Stimulated activated CD8-positive, alpha-beta memory T cell treated with anti-CD3 and anti-CD28 coated beads, Interleukin-12 subunit alpha, Interleukin-12 subunit beta, amount 100 ng/mL, for 24 hours (primary cell): ENCODE measurements around the gene FIP1L1.

Experiments used
- DNase-seq: peaks from one replicate; pipeline ENCODE4 v3.0.0-alpha.2; 2020; ENCODE audit errors: extremely low read depth

Gene FIP1L1

DNA sequence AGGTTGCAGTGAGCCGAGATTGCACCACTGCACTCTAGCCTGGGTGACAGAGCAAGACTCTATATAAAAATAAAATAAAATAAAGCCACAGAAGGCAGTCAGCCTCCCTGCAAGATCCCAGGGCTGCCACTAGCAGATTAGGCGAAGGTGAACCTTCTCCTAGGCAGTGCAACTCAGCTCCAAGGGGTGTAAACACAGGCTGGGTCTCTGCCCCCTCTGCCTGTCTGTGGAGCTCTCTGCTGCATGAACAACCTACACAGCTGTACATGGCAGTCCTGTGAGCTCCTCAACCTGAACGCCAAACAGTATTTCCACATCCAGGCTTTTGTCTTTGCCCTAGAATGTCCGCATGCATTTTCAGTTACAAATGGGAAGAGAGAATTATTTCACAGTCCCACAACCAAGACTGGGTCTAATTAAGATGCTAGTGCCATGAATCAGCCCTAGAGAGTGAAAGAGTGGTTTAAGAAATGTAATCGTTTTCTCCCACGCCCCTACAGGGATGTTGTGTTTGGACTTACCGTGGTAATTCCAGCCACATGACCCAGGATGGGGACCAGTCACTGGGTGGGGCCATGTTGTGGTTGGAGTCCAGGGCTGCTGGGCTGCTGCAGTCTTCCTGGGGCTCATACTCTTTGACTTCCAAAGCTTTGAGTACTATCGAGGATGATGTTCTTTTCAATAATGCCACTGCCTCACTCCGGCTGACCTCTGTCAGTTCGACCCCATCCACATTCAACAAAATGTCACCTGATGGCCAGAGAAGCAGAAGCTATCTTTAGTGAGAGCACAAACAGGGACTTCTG, 99.0 kb downstream of the FIP1L1 start:
- DNase-seq: no peak

DNA sequence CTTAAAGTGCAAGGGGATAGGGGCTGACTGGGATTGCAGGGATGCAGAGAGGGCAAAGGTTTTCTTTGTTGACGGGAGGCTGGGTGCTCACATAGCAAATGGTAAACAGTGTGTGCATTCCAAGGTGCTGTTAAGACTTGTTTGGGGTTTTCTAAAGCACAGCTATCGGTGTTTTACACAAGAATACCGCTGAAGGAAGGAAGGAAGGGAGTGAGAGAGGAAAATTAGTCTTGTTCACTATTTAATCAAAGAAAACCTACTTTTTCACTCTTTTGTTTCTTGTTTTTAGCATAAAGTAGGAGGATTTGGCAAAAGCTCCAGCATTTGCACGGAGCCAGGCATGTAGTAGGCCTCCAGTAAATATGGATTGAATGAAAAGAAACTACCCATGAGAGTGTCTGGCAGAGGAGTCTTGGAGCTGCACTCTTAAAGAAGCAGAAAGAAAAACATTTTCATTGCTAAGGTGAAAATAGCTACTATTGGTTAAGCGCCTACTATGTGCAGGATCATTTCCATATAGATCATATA, 99.7 kb downstream of the FIP1L1 start:
- DNase-seq: no peak

- DNase-seq: no peak
These were observed 100.2 kb downstream of the FIP1L1 start for GRCh38 chr4:53477636-53478035.

GRCh38 chr4:53478671-53479456, 101.4 kb downstream of the FIP1L1 start:
- DNase-seq: no peak

GRCh38 chr4:53479736-53480525, 102.5 kb downstream of the FIP1L1 start:
- no peak for DNase-seq

- DNase-seq: no peak
These were observed 103.5 kb downstream of the FIP1L1 start for GRCh38 chr4:53480909-53481308.

DNA sequence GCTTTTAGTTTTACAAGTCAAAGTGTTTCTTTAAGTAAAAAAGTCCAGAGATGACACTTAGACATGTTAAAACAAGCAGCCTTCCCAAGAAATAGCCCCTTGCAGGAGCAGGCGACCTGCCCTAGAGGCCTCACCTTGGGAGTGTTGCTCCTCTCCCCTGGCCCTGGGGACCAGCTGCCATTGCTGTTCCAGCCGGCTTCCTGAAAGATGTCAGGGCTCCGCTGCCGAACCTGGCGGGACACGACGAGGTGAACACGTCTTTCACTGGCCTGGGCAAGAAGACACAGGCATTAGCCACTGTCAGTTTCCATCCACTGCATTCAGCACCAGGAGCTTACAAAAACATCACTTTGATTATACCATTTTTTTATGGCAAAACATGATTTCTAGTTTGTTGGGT, 104.1 kb downstream of the FIP1L1 start:
- DNase-seq: no peak

DNA sequence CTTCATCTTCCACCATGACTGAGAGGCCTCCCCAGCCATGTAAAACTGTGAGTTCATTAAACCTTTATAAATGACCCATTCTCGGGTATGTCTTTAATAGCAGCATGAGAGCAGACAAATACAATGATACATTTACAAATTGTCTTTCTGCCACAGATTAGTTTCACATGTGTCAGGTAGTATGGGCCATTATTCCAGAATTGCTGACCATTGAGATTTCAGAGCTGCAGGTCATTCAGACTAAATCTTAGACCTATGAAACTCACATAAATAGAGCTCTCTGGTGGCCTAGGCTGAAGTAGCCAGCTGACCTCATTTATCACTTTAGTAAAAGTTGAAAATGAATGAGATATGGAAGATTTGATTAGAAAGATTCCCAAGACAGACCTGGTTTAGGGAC, 105.8 kb downstream of the FIP1L1 start:
- no peak for DNase-seq

GRCh38 chr4:53484911-53485657, 107.6 kb downstream of the FIP1L1 start:
- DNase-seq: no peak

- DNase-seq: no peak
These were observed 108.2 kb downstream of the FIP1L1 start for GRCh38 chr4:53485658-53486040.

DNA sequence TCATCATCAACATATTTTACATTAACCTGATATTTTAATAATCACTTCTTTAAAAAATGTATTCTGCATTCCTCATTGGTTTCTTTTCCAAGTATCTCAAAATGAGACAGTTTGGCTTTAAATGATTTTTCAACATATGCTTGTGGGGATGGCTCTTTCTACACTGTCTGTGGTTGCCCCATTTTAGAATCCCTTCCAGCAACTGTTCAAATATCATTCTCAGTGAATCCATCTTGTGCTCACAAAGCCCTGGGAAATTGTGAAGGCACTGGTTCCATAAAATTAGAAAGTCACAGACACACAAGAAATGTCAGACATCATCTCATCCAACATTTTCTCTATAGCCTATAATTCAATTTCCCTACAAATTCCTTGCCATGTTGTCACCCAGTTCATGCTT, 110.3 kb downstream of the FIP1L1 start:
- DNase-seq: no peak

GRCh38 chr4:53489279-53489889, 111.9 kb downstream of the FIP1L1 start:
- no peak for DNase-seq

DNA sequence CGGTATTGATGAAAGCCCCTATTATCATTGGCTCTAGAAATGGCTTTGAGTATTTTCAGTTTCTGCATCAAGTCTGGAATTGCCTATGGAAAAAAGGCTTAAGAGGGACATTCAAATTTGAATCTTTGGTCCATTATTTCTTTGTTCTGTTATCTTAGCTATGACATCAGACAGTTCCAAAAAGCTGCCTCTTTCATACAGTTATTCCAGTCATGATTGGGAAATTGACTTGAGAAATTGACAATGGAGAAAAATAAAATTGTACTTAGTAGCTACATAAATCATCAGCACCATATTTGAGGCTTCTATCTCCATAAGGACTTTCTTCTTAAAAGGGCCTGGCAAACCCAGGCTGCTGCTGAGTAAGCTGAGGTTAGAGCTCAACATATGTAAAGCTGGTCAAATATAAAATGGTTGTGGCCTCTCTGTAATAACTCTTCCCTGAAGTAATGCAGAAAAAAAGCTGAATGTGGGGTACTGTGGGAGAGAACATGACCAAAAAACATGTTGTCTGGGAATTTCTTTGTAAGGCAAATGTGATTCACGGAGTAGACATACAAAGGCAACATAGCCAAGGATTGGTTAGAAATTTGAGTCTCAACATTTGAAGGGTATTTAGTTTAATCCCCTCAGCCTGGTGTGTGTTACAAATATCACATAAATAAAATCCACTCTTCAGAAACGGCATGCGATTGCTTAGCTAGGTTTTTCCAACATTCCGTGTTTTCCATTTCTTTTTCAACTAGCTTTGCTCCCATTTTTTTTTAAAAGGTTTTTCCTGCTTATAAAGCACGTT, 112.9 kb downstream of the FIP1L1 start:
- no peak for DNase-seq

GRCh38 chr4:53490965-53491622, 113.7 kb downstream of the FIP1L1 start:
- DNase-seq: no peak

DNA sequence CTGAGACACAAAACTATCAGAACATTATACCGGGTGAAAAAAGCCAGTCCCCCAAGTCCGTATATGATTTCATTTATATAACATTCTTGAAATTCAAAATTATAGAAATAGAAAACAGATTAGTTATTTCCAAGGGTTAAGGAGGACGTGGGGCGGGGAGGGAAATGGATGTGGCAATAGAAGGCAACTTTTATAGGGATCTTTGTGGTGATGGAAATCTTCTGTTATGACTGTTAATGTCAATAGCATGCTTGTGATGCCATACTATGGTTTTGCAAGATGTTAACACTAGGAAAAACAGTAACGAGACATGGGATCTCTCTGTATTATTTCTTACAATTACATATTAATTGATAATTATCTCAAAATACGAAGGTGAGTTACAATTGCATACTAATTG, 117.4 kb downstream of the FIP1L1 start:
- no peak for DNase-seq

DNA sequence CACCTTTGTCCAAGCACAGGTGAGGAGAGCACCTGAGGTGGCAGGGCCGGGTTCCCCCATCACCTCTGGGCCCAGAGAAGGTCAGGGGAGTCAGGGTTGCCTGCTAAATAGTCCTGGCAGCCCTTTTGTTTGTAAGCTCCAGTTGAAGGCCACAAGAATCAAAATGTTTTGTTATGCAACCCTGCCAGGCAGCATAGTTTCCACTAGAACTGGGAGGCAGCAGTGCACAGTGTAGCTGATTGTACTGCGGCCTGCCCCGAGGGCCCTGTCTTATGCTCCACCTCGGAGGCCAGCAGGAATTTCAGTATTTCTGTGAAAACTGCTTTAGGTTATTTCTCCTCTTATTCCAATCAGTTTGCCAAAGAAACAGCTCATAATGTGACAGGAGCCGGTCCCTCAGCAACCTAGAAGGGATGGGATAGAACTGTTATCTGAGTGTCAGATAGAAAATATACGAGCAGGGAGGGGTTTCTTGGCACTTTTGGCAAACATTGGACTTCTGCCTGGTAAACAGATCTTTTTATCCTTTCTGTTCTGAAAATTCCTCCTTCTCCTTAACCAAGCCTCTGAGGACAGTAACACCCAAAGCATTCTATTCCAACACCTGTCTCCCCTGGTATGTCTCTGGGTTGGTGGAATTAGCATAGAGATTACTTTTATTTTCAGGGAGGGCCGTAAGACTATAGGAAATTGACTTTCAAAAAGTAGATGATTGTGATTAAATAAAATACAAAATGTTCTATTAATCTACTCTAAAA, 120.2 kb downstream of the FIP1L1 start:
- no peak for DNase-seq

DNA sequence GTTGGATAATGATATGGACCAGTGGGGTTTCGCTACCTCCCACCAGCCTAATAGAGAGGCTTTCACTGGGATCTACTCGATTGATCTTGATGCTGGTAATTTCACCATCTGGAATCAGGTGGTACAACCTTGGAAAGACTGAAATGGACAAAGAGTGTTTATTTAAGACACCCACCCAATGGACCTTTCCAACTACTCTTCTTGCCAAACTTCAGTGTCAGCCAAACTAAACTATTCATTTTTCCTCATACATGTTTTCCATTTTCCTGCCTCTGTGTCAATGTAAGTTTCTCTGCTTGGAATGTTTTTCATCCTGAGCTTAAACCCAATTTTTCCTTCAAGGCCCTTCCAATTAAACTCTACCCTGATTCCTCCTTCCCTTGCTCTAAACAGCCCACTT, 121.3 kb downstream of the FIP1L1 start:
- no peak for DNase-seq

DNA sequence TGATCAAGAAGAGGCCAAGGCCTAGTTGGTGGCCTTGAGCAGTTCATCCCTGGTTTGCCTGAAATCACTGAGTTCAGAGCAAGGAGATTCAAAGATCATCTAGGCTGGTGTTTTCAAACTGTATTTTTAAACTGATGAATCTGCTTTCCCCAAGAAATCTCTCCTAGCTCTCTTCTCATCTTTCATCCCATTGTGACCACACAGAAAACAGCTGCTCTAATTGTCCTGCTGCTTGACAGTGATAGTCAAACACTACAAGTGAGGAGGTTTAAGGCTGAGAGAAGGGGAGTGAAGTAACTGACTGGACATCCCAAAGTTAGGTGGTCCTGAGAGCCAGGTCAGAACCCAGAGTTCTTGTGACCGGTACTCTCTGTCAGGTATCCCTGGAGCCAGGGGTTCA, 122.3 kb downstream of the FIP1L1 start:
- no peak for DNase-seq

GRCh38 chr4:53500546-53500945, 123.1 kb downstream of the FIP1L1 start:
- no peak for DNase-seq
